HepG2 (cell line): Measurements from ENCODE around the gene SSX1. TPM values are rescaled to one million over a fixed set of nuclear protein-coding genes. Genes with fewer than 3 reads are reported as not detected.
"Not testable (repeated sequence)": the region's sequence is repeated elsewhere in the genome, so short reads cannot be mapped to it uniquely, and the experiment has no call there.

Experiments used
- ATAC-seq: fragments of 200-7000 bp; cut with Tn5 transposase; 3 replicates; pipeline ENCODE4 v1.9.1; 2020; ENCODE audit warnings: mild to moderate bottlenecking, moderate library complexity
- Bru-seq: library from RNA; stranded (reverse); fragments of 400-500 nt; gene quantifications from one replicate; lab custom pipeline; 2021; lab: Mats Ljungman, UMichigan
- BruChase-seq, 2 experiments: library from RNA; stranded (reverse); fragments of 400-500 nt; gene quantifications; one replicate each; lab custom pipeline; 2021; lab: Mats Ljungman, UMichigan
- BruUV-seq: library from RNA; stranded (reverse); fragments of 400-500 nt; replicated peaks from 2 replicates; lab custom pipeline; 2021; lab: Mats Ljungman, UMichigan
- CTCF ChIA-PET: fragments of 300-600 bp; formaldehyde crosslinking; extraction: SDS; loops from one replicate; lab custom pipeline; 2021; ENCODE audit warnings: low total read pairs, inconsistent platforms, low intra/inter-chr PET ratio; lab: Yijun Ruan, JAX
- POLR2A ChIA-PET: fragments of 350-600 bp; sonication (Branson Sonifier 250); formaldehyde crosslinking; loops from one replicate; lab custom pipeline; 2020; ENCODE audit warnings: antibody characterized with exemption, inconsistent platforms; lab: Yijun Ruan, JAX
- DNase-seq: peaks from one replicate; pipeline ENCODE4 v3.0.0-alpha.2; 2015; ENCODE audit warnings: low spot score
- FAIRE-seq: peaks from 3 replicates; lab custom pipeline; 2011; peaks lifted over from hg19 to GRCh38; lab: Jason Lieb, UNC
- H2AFZ ChIP-seq: one replicate; pipeline ENCODE4 v1.6.1; 2011; ENCODE audit warnings: low read length, inconsistent platforms
- H3K27ac ChIP-seq: fragments of 300-600 bp; 3 replicates; pipeline ENCODE4 v1.8.0; 2011; ENCODE audit warnings: mixed run types, mild to moderate bottlenecking, mixed read lengths, low read length, inconsistent platforms; ENCODE audit not compliant: insufficient read depth; ENCODE audit errors: extremely low read length
- H3K27me3 ChIP-seq, 2 experiments: fragments of 200-600 bp in 1 of 2; 2 replicates in 1 of 2; 3 replicates in 1 of 2; pipeline versions ENCODE4 v1.6.0 to v1.8.0; 2011; ENCODE audit warnings: low read length in 2 of 2, mild to moderate bottlenecking in 2 of 2, moderate library complexity in 2 of 2, inconsistent platforms in 1 of 2; ENCODE audit not compliant: insufficient read depth in 2 of 2, control insufficient read depth in 1 of 2
- H3K36me3 ChIP-seq, 2 experiments: fragments of 200-600 bp in 1 of 2; replicated peaks in 1 of 2; 2 replicates in 1 of 2; 3 replicates in 1 of 2; pipeline versions ENCODE4 v1.5.1 to v1.8.0; 2011; ENCODE audit warnings: low read length in 2 of 2, inconsistent platforms in 1 of 2; ENCODE audit not compliant: insufficient read depth in 2 of 2, control insufficient read depth in 1 of 2
- H3K4me1 ChIP-seq: 2 replicates; pipeline ENCODE4 v1.5.1; 2012; ENCODE audit warnings: low read length, inconsistent platforms; ENCODE audit not compliant: insufficient read depth
- H3K4me2 ChIP-seq: 2 replicates; pipeline ENCODE4 v1.6.0; 2011; ENCODE audit warnings: low read depth, low read length, inconsistent platforms
- H3K4me3 ChIP-seq, 3 experiments: fragments of 200-600 bp in 1 of 3; sonication (generic), shearing (Covaris generic) in 1 of 3; replicated peaks in 1 of 3; 2 replicates each; pipeline ENCODE4 v1.5.1; 2011 to 2016; ENCODE audit warnings: low read length in 3 of 3, inconsistent platforms in 2 of 3, low read depth in 2 of 3, mild to moderate bottlenecking in 2 of 3, control low read depth in 1 of 3, mixed read lengths in 1 of 3; ENCODE audit not compliant: insufficient read depth in 1 of 3
- H3K79me2 ChIP-seq: one replicate; pipeline ENCODE4 v1.6.1; 2011; ENCODE audit warnings: low read length, inconsistent platforms; ENCODE audit not compliant: insufficient read depth
- H3K9ac ChIP-seq: 2 replicates; pipeline ENCODE4 v1.6.0; 2011; ENCODE audit warnings: mild to moderate bottlenecking, low read depth, low read length, inconsistent platforms; ENCODE audit not compliant: insufficient read depth
- H3K9me3 ChIP-seq: 2 replicates; pipeline ENCODE4 v1.5.1; 2012; ENCODE audit warnings: mild to moderate bottlenecking, low read length
- H4K20me1 ChIP-seq: 2 replicates; pipeline ENCODE4 v1.6.0; 2011; ENCODE audit warnings: inconsistent platforms, mild to moderate bottlenecking, low read length, moderate library complexity; ENCODE audit not compliant: insufficient read depth
- WGBS: methylation state at CpG from one replicate; pipeline ENCODE4 v1.1.6; 2017; ENCODE audit warnings: low lambda C conversion rate; 5-methylcytosine and 5-hydroxymethylcytosine counted together
- in situ Hi-C: cut with HindIII; loops from 2 replicates; pipeline ENCODE4 v1.10.0; 2017; ENCODE audit warnings: low pct_unique_long_range_greater_than_20kb; ENCODE audit not compliant: extremely low pct_ligation_motif_present
- intact Hi-C: fragments of 100-400 bp; cut with micrococcal nuclease; formaldehyde crosslinking; loops from one replicate; pipeline ENCODE4 v1.10.0; 2022; ENCODE audit not compliant: unreplicated experiment
- long read RNA-seq, 2 experiments: library from RNA in 1 of 2; library from polyadenylated mRNA in 1 of 2; stranded (forward) in 1 of 2; unstranded in 1 of 2; transcript quantifications; one replicate each; pipeline ENCODE4 v2.0.0, GENCODE V29; 2019 to 2022
- polyA minus RNA-seq, 3 experiments: library from RNA; depleted of rRNA, polyadenylated mRNA; stranded (reverse); fragments of >200 nt; gene quantifications; 2 replicates each; pipeline ENCODE4 v1.2.3, GENCODE V29; 2011; ENCODE audit warnings: low replicate concordance in 1 of 3
- polyA plus RNA-seq, 8 experiments: library from polyadenylated mRNA; depleted of rRNA in 3 of 8; stranded (reverse) in 7 of 8; unstranded in 1 of 8; fragments of >200 nt; fragmentation: Illumina TruSeq in 4 of 8; extraction: Trizol in 4 of 8; gene quantifications; 2 replicates each; pipeline versions ENCODE4 v1.2.1 to v1.2.3, GENCODE V29; 2011 to 2016; ENCODE audit warnings: low read depth in 4 of 8, missing spikeins in 1 of 8, mixed read lengths in 1 of 8; ENCODE audit not compliant: insufficient read depth in 1 of 8
- total RNA-seq, 5 experiments: library from RNA; depleted of rRNA; stranded (reverse); fragments of >200 nt; fragmentation: Illumina TruSeq; extraction: Trizol; gene quantifications; 2 replicates each; pipeline ENCODE4 v1.2.3, GENCODE V29; 2016; ENCODE audit warnings: low read depth in 1 of 5

Gene SSX1
- not detected in 2 replicates for total RNA-seq (2016; rRNA removed; fragmentation: Illumina TruSeq; extraction: Trizol)
- total RNA-seq (2016; cell fraction: cytosol; rRNA removed; fragmentation: Illumina TruSeq; extraction: Trizol; ENCODE audit: low read depth): not detected in 2 replicates
- not detected in 2 replicates for total RNA-seq (2016; cell fraction: insoluble cytoplasmic fraction; rRNA removed; fragmentation: Illumina TruSeq; extraction: Trizol)
- not detected in 2 replicates for total RNA-seq (2016; cell fraction: membrane; rRNA removed; fragmentation: Illumina TruSeq; extraction: Trizol)
- not detected in 2 replicates for total RNA-seq (2016; cell fraction: nucleus; rRNA removed; fragmentation: Illumina TruSeq; extraction: Trizol)
- not detected in 2 replicates for polyA plus RNA-seq (2011; rRNA removed)
- not detected in 2 replicates for polyA plus RNA-seq (2011; cell fraction: cytosol; rRNA removed)
- not detected in 2 replicates for polyA plus RNA-seq (2011; cell fraction: nucleus; rRNA removed)
- not detected in 2 replicates for polyA plus RNA-seq (2012)
- not detected in 2 replicates for polyA plus RNA-seq (2016; cell fraction: cytosol; fragmentation: Illumina TruSeq; extraction: Trizol; ENCODE audit: low read depth)
- polyA plus RNA-seq (2016; cell fraction: insoluble cytoplasmic fraction; fragmentation: Illumina TruSeq; extraction: Trizol; ENCODE audit: low read depth): not detected in 2 replicates
- polyA plus RNA-seq (2016; cell fraction: membrane; fragmentation: Illumina TruSeq; extraction: Trizol; ENCODE audit: low read depth): not detected in 2 replicates
- polyA plus RNA-seq (2016; cell fraction: nucleus; fragmentation: Illumina TruSeq; extraction: Trizol; ENCODE audit: insufficient read depth, low read depth): not detected in 2 replicates
- polyA minus RNA-seq (2011; rRNA and poly(A)+ RNA removed; ENCODE audit: low replicate concordance): not detected in 2 replicates
- not detected in 2 replicates for polyA minus RNA-seq (2011; cell fraction: cytosol; rRNA and poly(A)+ RNA removed)
- polyA minus RNA-seq (2011; cell fraction: nucleus; rRNA and poly(A)+ RNA removed): not detected in 2 replicates
- not detected for Bru-seq, nascent RNA
- not detected for BruChase-seq, experiment 1, labeled RNA remaining after a 6-hour chase
- BruChase-seq, experiment 2, labeled RNA remaining after a 2-hour chase: not detected
- long read RNA-seq, experiment 1: 0 reads
- long read RNA-seq, experiment 2: 0 reads

GRCh38 chrX:48255062-48255796 is at the start of gene SSX1:
Gene SSX1, plus strand, starts transcription at chrX:48255392. Its CDS starts 1,850 bp downstream, at chrX:48257242.
- CTCF ChIA-PET, H3K79me2 ChIP-seq, H3K4me3 ChIP-seq, H3K9ac ChIP-seq, DNase-seq, H4K20me1 ChIP-seq, FAIRE-seq, H3K27ac ChIP-seq, POLR2A ChIA-PET, ATAC-seq, BruUV-seq, H3K27me3 ChIP-seq, intact Hi-C loops, H3K36me3 ChIP-seq, H3K9me3 ChIP-seq, H3K4me1 ChIP-seq, H2AFZ ChIP-seq, in situ Hi-C loops, H3K4me2 ChIP-seq: not testable (repeated sequence)
- WGBS: 63% methylated on average over 17 of the region's 20 CpGs

DNA sequence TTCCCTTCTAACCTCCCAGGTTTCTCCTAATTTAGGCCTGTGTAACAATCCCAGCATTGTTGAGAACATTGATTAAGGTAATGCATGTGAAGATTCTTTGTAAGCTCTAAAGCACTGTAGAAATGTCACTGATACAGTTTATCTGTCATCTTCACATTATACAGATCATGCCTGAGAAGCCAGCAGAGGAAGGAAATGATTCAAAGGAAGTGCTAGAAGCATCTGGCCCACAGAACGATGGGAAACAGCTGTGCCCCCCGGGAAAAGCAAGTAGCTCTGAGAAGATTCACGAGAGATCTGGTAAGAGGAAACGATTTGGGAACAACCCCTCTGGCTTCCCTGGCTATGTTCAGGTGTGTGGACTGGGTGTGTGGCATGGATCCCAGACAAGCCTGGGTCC is 40.9 kb upstream of the SSX1 start:
- H3K4me3 ChIP-seq, H3K9me3 ChIP-seq, H3K27me3 ChIP-seq, FAIRE-seq, H3K4me1 ChIP-seq, ATAC-seq, in situ Hi-C loops, H2AFZ ChIP-seq, intact Hi-C loops, H3K27ac ChIP-seq, H3K36me3 ChIP-seq, H3K79me2 ChIP-seq, BruUV-seq, CTCF ChIA-PET, H3K9ac ChIP-seq, POLR2A ChIA-PET, H3K4me2 ChIP-seq, DNase-seq, H4K20me1 ChIP-seq: not testable (repeated sequence)
- WGBS: 0% methylated on average over 4 of the region's 4 CpGs

DNA sequence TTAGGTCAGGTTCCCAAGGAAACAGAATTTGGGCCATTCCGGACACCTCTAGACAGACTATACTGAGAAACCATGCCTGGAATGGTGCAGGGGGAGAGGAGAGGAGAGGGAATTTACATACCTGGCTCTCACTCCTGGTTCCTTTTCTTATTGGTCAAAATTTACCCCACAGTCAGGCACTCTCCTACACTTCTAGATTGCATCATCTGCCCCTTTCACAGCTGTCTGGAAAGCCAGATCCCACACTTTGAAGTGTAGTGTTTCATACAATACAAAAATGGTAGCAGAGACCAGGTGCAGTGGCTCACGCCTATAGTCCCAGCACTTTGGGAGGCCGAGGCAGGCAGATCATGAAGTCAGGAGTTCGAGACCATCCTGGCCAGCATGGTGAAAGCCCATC is 31.0 kb upstream of the SSX1 start:
- CTCF ChIA-PET, H3K27me3 ChIP-seq, intact Hi-C loops, H3K36me3 ChIP-seq, H3K4me1 ChIP-seq, FAIRE-seq, H3K9ac ChIP-seq, H3K4me2 ChIP-seq, H2AFZ ChIP-seq, DNase-seq, ATAC-seq, POLR2A ChIA-PET, H4K20me1 ChIP-seq, H3K9me3 ChIP-seq, BruUV-seq, in situ Hi-C loops, H3K4me3 ChIP-seq, H3K79me2 ChIP-seq, H3K27ac ChIP-seq: not testable (repeated sequence)
- WGBS: 71% methylated on average over 1 of the region's 4 CpGs
